ENCODE data around the gene SCGB2A2.

The SCGB2A2 gene

GRCh38 chr11:62273284-62273683, 3.3 kb downstream of the SCGB2A2 start:
- no peak overlapping the region for H3K4me3 ChIP-seq (ENCODE audit: low read depth, low read length)
- no peak for TF ChIP-seq CTCF (IDR thresholded peaks at IDR 0.05; ENCODE audit: insufficient read depth, low read length, missing control alignments)
- ChIA-PET CTCF (no interaction called here), POLR2A (no interaction called here)
- DNase-seq (ENCODE audit: low read depth, low spot score) = no peak

GRCh38 chr11:62273789-62274275, 3.9 kb downstream of the SCGB2A2 start:
- no peak overlapping the region for H3K4me3 ChIP-seq (ENCODE audit: low read depth, low read length)
- DNase-seq (ENCODE audit: low read depth, low spot score) = no peak
- ChIA-PET CTCF (no interaction called here), POLR2A (no interaction called here)
- TF ChIP-seq CTCF (IDR thresholded peaks at IDR 0.05; ENCODE audit: insufficient read depth, low read length, missing control alignments) = no peak

GRCh38 chr11:62280452-62280851, 10.5 kb downstream of the SCGB2A2 start:
- TF ChIP-seq CTCF (IDR thresholded peaks at IDR 0.05; ENCODE audit: insufficient read depth, low read length, missing control alignments) = no peak
- no peak for DNase-seq (ENCODE audit: low read depth, low spot score)
- H3K4me3 ChIP-seq (ENCODE audit: low read depth, low read length) = no peak overlapping the region
- ChIA-PET CTCF (interaction anchor here (1.6 kb wide), 1 partner anchor 30 kb away, joined by 3 read pairs; no protein-coding TSS in a partner anchor), POLR2A (no interaction called here)

- CTCF ChIA-PET = interaction anchor here (1.3 kb wide), 1 partner anchor 15 kb away, joined by 3 read pairs; no protein-coding TSS in a partner anchor
- POLR2A ChIA-PET = no interaction called here
- no peak for TF ChIP-seq CTCF (IDR thresholded peaks at IDR 0.05; ENCODE audit: insufficient read depth, low read length, missing control alignments)
- DNase-seq (ENCODE audit: low read depth, low spot score) = no peak
- no peak overlapping the region for H3K4me3 ChIP-seq (ENCODE audit: low read depth, low read length)
Observed at GRCh38 chr11:62295504-62295903, 25.5 kb downstream of the SCGB2A2 start.

- ChIA-PET CTCF (no interaction called here), POLR2A (no interaction called here)
- no peak for TF ChIP-seq CTCF (IDR thresholded peaks at IDR 0.05; ENCODE audit: insufficient read depth, low read length, missing control alignments)
- H3K4me3 ChIP-seq (ENCODE audit: low read depth, low read length) = no peak within 1 kb of the TSS
- DNase-seq (ENCODE audit: low read depth, low spot score) = no peak
Observed at GRCh38 chr11:62298975-62299374, 29.0 kb downstream of the SCGB2A2 start, which contains the start of gene SCGB1D4. Gene SCGB1D4 (minus strand): TSS chr11:62299075. CDS start chr11:62299010, 65 bp downstream.

GRCh38 chr11:62306227-62306626, 36.3 kb downstream of the SCGB2A2 start:
- ChIA-PET POLR2A (no interaction called here), CTCF (interaction anchor here (0.9 kb wide), 1 partner anchor 135 kb away, joined by 3 read pairs; no protein-coding TSS in a partner anchor)
- no peak overlapping the region for H3K4me3 ChIP-seq (ENCODE audit: low read depth, low read length)
- TF ChIP-seq CTCF (IDR thresholded peaks at IDR 0.05; ENCODE audit: insufficient read depth, low read length, missing control alignments) = no peak
- DNase-seq (ENCODE audit: low read depth, low spot score) = no peak
